ENCODE data around the gene JPH4.

JPH4 gene

GRCh38 chr14:23557946-23558345 is 20.6 kb downstream of the JPH4 start:
- CTCF ChIA-PET, result interaction anchor here (1.0 to 1.7 kb wide), 3 partner anchors 9 to 79 kb away, joined by 5 to 9 read pairs (median 7); no protein-coding TSS in a partner anchor
- TF ChIP-seq CTCF (conservative IDR thresholded peaks at IDR 0.05; ENCODE audit: low read depth), result no peak
- POLR2A ChIA-PET (ENCODE audit: low non-redundant PET), result interaction anchor here (0.5 kb wide), 1 partner anchor 66 kb away, joined by 3 read pairs; no protein-coding TSS in a partner anchor
- H3K27ac ChIP-seq, result peak overlapping the region; percentile 33
- no peak for DNase-seq (ENCODE audit: low spot score)

- CTCF ChIA-PET, result interaction anchor here (0.7 to 1.7 kb wide), 3 partner anchors 10 to 79 kb away, joined by 3 to 9 read pairs (median 7); no protein-coding TSS in a partner anchor
- POLR2A ChIA-PET (ENCODE audit: low non-redundant PET), result interaction anchor here (1.2 kb wide), 1 partner anchor 9 kb away, joined by 3 read pairs; no protein-coding TSS in a partner anchor
Measured at GRCh38 chr14:23557521-23557920, 21.1 kb downstream of the JPH4 start.

DNA sequence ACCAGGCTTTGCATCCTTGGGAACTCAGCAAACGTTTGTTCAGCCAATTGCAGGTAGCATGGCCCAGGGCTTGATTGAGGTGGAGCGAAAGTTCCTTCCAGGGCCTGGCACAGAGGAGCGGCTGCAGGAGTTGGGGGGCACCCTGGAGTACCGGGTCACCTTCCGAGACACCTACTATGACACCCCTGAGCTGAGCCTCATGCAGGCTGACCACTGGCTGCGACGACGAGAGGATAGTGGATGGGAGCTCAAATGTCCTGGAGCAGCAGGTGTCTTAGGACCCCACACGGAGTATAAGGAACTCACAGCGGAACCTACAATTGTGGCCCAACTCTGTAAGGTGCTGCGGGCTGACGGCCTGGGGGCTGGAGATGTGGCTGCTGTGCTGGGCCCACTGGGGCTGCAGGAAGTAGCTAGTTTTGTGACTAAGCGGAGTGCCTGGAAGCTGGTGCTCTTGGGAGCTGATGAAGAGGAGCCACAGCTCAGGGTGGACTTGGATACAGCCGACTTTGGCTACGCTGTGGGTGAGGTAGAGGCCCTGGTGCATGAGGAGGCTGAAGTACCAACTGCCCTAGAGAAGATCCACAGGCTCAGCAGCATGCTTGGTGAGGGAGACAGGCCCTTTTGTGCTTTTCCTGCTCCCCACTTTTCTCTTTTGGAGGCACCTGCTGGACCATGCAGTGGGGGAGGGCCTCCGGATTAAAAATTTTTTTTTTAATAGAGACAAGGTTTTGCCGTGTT is 21.7 kb downstream of the JPH4 start:
- ChIA-PET CTCF (interaction anchor here (0.7 to 1.7 kb wide), 2 partner anchors 10 to 75 kb away, joined by 3 to 7 read pairs; no protein-coding TSS in a partner anchor), POLR2A (ENCODE audit: low non-redundant PET) (interaction anchor here (0.6 to 1.2 kb wide), 2 partner anchors 10 to 87 kb away, joined by 3 read pairs; no protein-coding TSS in a partner anchor)
- TF ChIP-seq CTCF (conservative IDR thresholded peaks at IDR 0.05; ENCODE audit: low read depth), result no peak
- peak overlapping the region; percentile 79 for H3K27ac ChIP-seq
- DNase-seq (ENCODE audit: low spot score), result no peak

More at GRCh38 chr14:23557521-23557920, 21.1 kb downstream of the JPH4 start:
- DNase-seq (ENCODE audit: low spot score), result no peak
- no peak for TF ChIP-seq CTCF (conservative IDR thresholded peaks at IDR 0.05; ENCODE audit: low read depth)
- peak overlapping the region; percentile 79 for H3K27ac ChIP-seq

DNA sequence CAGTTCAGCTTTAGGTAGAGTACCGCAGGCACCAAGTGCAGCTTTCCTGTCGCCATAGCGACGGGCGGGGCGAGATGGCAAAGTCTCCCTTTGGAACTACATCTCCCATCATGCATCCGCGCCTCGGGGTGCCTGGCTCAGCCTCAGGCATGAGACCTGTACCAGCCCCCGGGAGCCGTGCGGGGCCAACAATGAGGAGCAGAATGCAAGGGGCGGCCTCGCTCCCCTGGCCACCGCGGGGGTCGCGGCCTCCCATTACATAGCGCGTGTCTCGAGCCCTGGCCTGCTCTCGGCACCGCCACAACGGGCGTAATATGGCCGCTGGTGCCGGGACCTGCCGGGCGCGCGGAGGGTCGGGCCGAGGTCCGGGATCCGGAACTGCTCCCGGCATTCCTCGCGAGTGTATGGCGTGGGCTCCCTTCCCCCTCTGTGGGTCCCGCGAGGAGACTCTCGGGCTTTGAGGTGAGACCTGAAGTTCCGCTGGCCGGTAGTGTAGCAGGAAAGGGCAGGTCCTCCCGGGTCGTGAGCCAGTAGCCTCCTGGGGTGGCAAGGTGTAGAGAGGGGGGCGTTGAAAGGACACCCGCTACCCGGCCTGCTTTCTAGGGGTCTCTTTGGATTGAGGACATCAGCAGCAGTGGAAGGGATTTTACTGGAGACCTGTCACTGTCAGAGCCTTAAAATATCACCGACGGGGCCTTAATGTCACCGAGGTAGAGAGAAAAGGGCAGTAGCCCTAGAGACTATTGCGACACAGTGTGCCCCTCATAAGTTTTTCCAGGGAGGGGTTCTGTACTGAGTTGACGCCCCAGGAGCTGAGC is 22.5 kb downstream of the JPH4 start, which contains the start of gene THTPA:
Gene THTPA, plus strand, starts transcription at position 390 of the 818 bp plus-strand sequence. CDS start 487 bp downstream, outside the sequence.
- peak within 1 kb of the TSS; percentile 79 for H3K27ac ChIP-seq
- ChIA-PET POLR2A (ENCODE audit: low non-redundant PET) (interaction anchor here (1.2 kb wide), 1 partner anchor 11 kb away, joined by 3 read pairs; no protein-coding TSS in a partner anchor), CTCF (interaction anchor here (1.7 kb wide), 1 partner anchor 11 kb away, joined by 7 read pairs; no protein-coding TSS in a partner anchor)
- TF ChIP-seq CTCF (conservative IDR thresholded peaks at IDR 0.05; ENCODE audit: low read depth), result no peak
- peak; percentile 86 for DNase-seq (ENCODE audit: low spot score)

DNA sequence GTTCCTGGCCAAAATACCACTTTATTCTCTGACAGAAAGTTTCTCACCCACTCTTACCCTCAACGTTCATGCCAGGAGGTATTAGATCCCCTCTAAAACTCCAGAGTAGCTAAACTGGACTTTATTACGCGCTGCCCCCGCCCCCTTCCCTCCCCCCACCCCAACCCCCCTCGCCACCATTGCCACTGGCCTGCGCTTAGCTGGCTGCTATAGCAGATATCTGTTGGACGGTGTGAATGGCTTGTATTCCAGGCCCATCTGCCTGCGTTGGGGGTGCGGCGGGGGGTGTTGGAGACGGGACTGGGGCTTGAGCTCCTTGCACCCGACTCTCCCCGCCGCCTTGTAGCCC is 23.1 kb downstream of the JPH4 start:
- peak overlapping the region; percentile 79 for H3K27ac ChIP-seq
- TF ChIP-seq CTCF (conservative IDR thresholded peaks at IDR 0.05; ENCODE audit: low read depth), result no peak
- DNase-seq (ENCODE audit: low spot score), result no peak
- CTCF ChIA-PET, result interaction anchor here (0.6 kb wide), 1 partner anchor 290 kb away, joined by 3 read pairs; no protein-coding TSS in a partner anchor
- POLR2A ChIA-PET (ENCODE audit: low non-redundant PET), result no interaction called here

All from RWPE1 (cell line).